Stimulated activated CD8-positive, alpha-beta memory T cell treated with anti-CD3 and anti-CD28 coated beads, Interleukin-12 subunit alpha, Interleukin-12 subunit beta, amount 100 ng/mL, for 4 hours (primary cell): ENCODE measurements around the gene GGA1.

Experiments used
- DNase-seq: peaks from one replicate; pipeline ENCODE4 v3.0.0-alpha.2; 2020; ENCODE audit warnings: low read depth

GGA1 gene

DNA sequence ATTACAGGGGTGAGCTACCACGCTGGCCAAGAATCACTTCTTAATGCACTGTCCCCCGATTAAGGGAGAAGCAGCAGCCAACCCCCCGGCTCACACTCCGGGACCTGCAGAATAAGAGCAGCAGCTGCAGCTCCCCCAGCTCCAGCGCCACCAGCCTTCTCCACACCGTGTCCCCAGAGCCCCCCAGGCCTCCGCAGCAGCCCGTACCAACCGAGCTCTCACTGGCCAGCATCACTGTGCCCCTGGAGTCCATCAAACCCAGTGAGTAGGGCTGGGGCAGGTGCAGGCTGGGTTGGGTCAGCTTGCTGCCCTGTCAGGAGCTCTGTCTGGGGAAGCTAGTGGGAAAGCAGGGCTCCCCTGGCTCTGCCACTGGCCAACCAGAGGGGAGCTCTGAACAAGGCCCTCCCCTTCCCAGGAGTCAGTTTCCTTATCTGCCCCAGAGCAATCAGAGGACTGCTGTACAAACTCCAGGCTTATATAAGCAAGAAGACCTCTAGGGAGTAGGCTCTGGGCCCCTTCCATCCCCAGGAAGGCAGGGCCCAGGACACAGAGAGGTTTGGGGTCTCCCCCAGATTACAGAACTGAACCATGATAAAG lies 22.3 kb downstream of the GGA1 start:
- no peak for DNase-seq

DNA sequence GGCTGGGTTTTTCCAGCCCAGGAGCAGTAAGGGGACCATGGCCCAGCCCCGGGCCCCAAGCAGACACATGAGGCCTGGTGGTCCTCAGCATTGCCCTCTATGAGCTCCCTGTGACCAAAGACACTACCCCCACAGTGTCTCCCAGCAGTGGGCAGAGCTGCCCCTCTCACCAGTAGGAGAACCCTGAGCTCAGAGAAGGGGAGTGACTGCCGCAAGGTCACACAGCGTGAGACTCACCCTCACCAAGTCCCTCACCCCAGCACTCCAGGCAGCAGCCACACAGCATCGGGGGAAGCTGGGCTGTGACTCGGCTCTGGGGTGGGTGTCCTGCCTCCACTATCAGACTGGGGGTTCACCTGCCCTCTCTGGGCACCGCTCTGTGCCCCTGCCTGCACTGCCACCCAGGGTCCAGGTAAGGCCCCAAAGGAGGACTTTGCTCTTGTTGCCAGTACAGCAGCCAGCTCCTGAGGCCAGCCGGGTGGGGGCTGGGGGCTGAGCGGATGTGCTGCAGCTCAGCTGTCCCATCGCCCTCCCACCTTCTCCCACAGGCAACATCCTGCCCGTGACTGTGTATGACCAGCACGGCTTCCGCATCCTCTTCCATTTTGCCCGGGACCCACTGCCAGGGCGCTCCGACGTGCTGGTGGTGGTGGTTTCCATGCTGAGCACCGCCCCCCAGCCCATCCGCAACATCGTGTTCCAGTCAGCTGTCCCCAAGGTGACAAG lies 23.0 kb downstream of the GGA1 start:
- no peak for DNase-seq

DNA sequence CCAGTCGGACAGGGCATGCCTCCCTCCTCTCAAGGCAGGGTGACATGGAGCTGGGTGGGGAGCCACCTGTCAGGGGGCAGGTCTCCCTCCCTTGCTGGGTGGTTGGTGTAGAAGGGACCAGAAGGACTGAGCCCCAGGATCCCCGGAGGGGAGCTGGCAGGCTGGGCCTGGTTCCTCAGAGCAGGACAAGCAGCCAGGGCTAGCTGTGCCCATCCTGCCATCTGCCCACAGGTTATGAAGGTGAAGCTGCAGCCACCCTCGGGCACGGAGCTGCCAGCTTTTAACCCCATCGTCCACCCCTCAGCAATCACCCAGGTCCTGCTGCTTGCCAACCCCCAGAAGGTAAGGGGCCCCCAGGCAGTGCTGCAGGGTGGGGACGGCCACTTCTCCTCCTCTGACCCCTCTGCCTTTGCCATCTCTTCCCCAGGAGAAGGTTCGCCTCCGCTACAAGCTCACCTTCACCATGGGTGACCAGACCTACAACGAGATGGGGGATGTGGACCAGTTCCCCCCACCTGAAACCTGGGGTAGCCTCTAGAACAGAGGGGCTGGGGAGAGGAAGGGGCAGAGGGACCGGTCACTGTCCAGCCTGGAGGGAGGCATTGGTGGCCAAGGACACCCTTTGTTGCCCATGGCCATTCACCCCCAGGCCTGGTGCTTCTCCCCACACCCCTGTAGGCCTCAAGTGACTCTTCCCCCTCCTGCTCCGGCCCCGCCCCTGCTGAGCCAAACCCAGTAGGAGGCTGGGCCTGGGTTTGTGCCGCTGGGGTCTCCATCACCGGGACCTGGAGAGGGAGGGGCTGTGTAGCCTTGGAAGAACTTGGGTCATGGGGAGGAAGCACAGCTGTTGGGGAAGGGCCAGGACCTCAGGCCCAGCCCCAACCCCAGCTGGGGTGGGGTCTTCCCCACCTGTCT lies 23.8 kb downstream of the GGA1 start:
- DNase-seq, result no peak

DNA sequence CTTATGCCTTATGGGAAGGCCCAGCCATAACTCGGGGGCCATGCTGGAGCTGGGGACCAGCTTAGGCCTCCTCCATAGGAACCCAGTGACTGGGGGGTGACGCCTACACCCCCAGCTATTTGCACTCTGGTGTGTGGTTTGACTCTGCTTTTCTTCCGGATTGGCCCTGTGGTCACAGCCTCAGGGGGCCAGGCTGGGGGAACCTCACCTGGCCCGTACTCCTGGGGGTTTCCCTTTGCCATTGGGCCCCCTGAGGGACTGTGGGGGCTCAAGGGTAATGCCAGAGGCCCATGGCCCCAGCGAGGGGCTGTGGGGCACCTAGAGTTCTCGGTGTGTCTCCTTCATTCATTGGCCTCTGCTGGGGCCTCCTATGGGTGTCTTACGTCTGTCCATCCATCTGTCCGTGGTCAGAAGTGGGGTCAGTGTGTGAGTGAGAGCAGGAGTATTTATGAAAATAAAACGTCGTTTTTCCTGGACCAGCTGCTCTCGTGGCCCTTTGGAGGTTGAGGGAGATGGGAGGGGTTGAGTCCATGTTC lies 24.5 kb downstream of the GGA1 start:
- no peak for DNase-seq

DNA sequence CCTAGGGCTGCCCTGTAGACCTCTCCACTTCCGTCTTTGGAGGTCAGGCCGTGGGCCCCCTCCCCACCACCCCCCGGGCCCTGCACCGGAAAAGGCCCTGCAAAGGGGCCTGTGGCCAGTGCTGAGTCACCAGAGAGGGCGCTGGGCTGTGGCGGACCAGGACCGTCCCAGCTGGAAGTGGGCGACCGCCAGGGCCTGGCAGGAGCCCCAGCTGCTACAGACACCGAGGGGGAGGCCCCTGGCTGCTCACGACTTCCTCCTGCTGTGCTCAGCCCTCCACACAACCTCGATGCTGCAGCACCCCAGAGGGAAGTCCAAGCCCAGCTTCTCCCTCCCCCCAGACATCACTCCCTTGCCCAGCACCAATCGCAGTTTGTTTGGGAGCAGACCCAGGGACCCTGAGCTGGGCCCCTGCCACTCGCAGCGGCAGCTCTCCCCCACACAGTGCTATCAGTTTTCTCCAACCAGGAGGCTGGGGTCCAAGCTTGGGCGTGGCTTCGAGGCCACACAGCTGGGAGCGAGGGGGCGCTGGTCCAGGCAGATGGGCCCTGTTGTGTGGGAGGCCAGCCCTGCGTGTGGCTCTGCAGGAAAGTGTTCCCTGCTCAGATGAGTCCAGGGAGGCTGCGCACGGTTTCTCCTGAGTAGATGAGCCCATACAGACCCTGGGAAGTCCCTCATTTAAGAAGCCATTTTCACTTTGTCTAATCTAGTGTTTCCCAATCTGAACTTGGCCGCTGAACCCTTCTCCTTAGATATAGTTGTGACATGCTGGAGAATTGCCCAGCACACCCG lies 25.2 kb downstream of the GGA1 start:
- DNase-seq, result no peak

DNA sequence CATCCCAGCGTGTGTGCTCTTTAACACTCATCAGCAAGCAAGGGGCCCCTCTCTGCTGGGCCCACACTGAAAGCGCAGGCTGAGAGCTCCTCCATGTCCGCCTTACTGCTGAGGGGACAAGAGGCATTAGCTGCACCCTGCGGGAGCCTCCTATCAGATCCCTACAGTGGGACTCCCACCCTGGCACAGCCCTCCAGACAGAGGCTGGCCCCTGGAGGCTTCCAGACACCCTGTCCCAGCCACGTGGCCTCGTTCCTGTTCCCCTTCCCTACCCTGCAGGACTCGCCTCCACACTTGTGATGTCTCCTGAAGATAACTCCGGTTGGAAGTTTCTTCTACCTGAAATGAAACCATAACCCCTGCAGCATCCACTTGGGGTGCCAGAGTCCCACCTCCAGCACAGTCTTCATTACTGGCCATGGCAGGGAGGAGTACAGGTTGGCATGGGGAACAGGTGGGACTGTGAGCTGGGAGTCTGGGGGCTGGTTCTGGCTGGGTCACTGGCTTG lies 25.8 kb downstream of the GGA1 start:
- DNase-seq, result no peak

DNA sequence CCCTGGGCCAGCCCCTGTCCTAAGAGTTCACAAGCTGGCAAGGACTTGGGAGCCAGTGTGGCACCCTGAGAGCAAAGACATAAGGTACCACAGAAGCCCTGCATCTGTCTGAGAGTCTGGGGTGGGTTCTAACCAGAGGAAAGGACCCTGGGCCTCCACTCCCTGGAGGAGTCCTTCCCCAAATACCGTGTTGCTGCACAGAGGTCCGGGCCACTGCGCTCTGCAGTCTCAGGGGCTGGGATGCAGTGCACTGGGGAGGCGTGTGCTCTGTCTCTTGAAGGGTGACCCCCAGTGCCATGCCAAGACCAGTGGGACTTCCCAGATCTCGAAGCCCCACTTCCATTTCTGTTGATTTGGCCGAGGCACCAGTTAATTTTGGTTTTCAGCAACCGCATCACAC lies 26.5 kb downstream of the GGA1 start:
- no peak for DNase-seq

DNA sequence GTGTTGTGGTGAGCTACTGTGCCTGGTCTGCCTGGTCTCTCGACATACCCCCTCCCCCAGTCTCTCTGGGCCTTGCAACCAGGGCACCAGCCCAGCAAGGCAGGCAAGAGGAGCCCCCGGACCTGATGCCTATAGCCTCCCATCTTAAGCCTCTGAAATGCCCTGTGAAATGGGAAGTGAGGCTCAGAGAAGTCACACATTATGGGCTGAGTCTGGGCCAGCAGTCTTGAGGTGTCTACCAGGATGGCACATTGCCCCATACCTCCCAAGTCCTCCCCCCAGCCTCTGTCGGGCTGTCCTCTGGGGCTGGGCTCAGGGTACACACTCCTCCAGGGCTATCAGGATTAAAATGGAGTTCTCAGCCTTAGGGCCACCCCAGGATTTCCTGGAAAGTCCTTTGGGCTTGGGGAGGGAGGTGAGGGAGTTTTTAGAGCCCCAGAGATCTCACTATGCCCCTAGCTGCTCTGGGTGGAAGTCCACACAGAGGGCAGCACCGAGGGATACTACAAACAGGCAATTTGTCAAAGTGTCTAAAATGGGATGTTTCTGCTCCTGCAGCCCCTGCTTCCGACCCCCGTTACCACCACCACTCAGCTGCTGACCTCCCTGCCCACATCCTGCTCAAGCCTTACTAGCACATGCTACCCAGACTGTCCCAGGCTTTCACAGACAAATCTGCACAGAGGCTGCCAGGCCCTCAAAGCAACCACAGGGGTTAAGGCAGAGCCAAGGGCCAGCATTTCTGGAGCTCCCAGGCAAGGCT lies 27.7 kb downstream of the GGA1 start:
- no peak for DNase-seq

DNA sequence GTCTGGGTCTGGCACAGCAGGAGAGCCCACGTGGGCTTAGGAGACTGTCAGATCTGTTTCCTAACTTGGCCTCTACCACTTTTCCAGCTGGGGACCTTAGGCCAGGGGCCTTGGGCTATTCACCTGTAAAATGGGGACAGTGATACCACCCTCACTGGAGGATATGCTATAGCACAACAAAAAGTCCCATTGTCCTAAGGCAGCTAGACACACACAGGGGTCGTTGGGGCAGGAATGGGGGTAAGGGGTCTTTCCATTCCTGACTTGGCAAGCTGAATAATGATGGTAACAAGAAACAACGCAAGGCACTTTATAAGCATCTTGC lies 28.3 kb downstream of the GGA1 start:
- DNase-seq, result no peak

DNA sequence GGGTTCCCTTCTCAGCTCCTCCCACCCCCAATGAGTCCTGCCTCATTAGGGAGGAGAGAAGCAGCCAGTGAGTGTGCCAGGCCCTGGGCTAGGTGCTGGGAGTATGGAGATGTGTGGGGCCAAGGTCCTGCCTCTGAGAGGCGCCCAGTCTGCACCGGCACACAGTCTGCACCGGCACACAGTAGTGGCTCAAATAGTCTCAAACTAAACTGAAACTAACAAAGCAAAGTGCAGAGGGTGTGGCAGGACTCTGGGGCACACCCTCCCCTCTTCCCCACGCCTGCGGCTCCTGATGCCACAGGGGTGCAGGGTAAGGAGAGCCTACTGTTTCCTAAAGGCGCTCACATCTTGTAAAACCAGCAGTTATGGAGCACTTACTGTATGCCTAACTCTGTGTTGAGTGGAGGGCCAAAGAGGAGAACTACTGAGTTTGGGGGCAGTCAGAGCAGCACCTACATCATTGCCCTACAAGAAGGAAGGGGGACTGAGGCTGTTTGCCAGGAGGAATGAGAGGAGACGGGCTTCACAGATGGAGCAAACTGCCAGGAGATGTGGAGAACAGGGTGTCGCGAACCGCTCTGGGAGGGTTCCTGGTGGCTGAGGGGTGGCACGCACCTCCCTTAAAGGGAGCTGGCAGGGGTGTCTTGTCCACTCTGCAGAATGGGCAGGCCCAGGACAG lies 29.9 kb downstream of the GGA1 start:
- no peak for DNase-seq

DNA sequence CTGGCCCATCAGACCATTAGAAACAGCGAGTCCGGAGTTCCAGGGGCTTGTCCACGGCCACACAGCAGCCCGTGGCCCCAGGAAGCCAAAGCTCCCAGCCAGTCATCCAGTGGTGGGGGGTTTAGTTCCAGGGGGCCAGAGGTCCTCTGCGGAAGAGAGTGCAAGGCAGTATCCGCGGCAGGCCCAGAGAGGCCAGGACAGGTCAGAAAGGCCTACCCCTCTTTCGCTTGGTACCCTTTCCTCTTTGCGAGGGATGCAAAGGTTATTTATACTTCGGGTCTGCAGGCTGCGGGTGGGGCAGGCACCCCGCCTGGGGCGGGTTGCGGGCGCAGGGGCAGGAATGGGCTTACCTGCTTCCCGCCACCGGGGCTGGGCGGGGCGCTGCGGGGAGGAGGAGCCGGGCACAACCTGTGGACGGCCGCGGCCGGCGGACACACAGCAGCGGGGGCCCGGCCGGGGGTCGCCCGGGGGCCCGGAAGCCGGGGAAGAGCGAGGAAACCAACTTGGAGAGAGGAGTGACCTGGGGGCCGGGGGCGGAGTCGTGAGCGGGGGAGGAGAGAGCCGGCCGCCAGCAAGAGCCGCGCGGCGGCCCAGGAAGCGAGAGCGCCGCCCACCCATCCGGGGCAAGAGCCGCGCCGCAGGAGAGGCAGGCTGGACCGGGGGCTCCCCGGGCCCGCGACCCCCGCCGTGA lies 30.6 kb downstream of the GGA1 start, which contains the start of gene SH3BP1:
SH3BP1 (plus strand) TSS at position 600 of the 691 bp plus-strand sequence. CDS start 119 bp downstream, outside the sequence.
- DNase-seq, result peak; percentile 50

DNA sequence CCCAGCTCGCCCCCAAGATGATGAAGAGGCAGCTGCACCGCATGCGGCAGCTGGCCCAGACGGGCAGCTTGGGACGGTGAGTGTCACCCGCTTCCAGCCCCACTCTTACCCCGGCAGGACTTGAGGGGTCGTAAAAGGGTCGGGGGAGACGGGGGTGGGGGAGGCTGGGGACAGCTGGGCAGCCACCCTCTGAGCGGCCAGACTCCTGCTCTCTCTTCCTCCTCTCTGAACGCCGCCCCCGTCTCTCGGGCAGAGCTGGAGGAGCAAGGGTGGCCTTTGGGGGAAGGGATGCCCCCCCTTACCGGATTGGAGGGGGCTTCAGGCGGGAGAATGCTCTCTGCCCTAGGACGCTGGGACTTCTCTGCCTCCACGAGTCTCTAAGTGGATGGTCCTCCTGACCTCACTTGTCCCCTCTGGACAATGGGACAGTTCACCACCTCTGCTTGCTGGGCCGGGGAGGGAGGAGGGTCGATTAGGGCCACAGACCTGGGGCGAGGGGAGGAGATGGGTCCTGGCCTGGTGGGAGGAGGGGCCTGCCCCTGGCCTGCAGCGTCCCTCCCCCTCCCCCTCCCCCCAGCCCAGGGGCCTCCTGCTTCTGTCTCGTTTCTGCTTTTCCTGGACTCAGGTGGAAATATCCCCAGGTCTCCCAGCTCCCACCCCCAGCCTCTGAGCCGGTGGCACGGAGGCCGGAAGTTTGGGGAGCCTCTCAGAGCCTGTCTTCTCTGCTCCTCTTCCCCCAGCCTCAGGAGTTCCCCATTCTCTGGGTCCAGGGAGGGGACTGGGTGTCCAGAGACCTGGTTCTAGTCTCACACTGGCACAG lies 31.3 kb downstream of the GGA1 start:
- DNase-seq, result no peak

DNA sequence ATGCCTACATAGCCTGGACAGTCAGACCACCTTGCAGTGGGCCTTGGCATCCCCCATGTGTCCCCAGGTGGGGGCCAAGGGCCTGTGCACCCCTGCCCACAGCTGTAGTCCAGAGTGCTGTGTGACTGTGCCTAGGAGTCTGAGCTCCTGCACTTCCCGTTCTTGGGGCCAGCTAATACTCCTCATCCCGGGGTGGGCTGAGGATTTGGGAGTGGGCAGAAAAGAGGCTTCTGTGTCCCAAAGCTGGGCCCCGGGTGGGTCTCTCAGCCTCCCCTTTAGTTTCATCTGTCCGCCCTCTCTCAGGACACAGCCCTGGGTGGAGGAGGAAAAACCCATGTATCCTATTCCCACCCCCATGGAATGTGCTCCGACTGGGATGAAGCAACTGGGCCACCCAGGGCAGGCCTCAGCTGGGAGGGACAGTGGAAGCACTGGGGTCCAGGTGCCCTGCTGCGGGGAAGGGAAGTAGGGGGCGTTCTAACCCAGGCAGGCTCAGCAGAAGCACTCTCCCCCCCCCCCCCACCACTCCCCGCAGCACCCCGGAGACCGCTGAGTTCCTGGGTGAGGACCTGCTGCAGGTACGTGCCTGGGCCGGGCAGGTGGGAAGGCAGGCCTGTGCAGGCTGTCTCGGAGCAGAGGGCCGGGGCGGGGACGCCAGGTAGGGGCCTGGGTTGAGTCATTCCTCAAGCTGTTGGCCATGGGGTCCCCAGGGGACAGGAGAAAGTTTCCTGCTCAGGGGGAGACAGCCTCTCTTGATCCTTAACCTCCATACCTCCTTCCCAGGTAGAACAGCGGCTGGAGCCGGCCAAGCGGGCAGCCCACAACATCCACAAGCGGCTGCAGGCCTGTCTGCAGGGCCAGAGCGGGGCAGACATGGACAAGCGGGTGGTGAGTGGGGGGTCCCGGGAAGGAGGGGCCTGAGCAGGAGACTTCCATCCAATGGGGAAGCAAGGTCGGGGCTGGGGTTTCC lies 32.2 kb downstream of the GGA1 start:
- no peak for DNase-seq

DNA sequence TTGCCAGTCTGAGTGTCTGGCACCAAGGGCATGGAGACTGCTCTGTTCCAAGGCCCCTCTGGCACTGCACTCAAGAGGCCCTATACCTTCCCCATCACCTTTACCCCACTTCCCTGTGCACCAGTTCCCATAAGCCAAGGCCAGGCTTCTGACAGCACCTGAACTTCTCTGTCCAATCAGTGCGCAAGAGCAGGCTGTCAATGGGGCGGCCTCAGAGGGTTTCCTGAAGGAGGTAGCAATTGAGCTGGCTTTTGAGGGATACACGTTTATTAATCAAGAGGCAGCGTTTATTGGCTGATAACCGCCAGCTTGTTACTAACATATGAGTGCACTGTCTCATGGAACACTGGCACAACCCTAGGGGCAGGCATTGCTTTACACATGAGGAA lies 32.9 kb downstream of the GGA1 start:
- DNase-seq, result no peak

DNA sequence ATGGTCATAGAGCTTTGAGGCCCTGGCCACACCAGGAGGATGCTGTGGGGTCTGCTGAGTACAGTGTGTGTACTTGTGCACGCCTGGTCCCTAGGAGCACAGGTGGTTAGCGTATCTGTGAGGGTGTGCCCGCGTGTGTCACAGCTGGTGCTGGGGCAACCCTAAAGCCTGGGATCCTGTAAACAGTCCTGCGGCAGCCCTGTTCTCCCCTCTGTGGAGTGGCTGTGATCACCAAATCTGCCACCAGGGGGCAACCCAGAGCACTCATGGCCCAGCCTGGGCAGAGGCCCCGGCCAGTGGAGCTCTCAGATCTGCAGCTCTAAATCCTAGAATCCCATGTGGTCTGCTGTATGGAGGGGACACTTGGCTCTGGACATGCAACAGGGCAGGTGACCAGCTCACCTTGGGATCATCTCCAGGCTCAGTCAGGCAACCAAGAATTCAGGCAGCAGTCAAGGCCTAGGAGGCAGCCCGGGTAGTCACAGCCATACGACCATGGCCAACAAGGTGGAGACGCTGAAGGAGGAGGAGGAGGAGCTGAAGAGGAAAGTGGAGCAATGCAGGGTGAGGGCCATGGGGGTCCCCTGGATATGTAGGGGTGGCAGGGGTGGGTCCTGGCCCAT lies 34.7 kb downstream of the GGA1 start:
- DNase-seq, result peak; percentile 64

DNA sequence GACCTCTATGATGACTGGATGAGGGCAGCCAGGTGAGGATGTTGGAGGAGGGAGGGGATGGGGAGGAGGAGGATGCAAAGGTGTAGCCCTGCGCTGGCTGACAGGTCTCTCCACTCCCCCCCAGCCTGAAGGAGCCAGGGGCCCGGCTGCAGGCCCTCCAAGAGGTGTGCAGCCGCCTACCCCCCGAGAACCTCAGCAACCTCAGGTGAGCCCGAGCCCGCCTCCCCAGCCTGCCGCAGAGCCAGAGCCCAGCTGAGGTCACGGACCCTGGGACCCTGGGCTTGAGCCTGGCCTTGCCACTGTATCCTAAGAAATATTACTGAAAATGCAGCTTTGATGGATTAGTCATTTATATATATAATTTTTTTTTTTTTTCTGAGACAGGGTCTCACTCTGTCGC lies 38.7 kb downstream of the GGA1 start:
- no peak for DNase-seq

DNA sequence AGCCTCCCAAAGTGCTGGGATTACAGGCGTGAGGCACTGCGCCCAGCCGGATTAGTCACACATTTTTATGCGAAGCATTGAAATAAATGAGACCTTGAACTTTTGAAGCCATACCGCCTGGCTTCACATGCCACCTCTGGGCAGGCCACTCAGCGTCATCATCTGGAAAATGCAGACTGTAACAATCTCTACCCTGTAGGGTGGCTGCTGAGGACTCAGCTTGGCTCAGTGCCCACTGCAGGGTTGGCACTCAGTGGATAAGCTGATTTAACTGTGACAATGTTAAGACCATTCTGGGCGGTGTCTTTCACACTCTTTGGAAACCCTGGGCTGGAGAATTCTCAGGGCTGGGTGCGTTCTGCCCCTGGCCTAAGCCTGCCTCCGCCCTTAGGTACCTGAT lies 39.3 kb downstream of the GGA1 start:
- DNase-seq, result no peak
